ENCODE results near the gene HSF5.

The HSF5 gene, protein sequence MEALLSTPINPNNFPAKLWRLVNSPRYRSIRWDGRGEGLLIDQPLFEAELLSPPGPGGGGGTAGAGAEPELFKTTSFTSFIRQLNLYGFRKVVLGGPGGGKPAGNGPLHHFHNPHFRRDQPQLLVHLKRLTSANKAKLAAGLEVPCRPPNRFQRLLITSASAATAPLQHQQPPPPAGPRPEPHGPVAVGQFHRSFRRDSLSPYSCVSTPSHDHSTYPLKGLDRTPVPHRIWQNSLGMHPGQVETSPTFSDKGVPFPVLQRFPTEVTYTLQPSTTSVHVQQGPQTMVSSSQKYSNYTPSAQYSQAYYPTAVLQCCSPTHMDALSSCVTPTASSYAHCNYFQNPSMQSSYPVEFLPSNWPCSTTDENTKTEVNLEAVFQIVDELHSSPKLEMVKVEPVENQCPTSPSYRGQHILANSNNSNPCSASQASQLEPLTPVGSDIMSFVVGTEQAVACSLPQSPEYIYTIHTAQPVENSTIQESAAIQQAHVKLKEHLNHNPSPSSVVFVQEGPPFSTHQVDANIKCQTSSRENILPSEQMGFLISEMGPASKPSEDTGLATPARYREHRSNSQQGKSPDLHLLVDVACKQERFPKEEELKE

GRCh38 chr17:58487589-58488427, at the start of gene HSF5:
Gene HSF5, minus strand, starts transcription at chr17:58488408. Its CDS starts 134 bp downstream, at chr17:58488274.
- FAIRE-seq, result no peak

GRCh38 chr17:58537266-58537665, 49.1 kb upstream of the HSF5 start:
- no peak for FAIRE-seq

- FAIRE-seq, result no peak
Measured at GRCh38 chr17:58536542-58536941, 48.3 kb upstream of the HSF5 start.

DNA sequence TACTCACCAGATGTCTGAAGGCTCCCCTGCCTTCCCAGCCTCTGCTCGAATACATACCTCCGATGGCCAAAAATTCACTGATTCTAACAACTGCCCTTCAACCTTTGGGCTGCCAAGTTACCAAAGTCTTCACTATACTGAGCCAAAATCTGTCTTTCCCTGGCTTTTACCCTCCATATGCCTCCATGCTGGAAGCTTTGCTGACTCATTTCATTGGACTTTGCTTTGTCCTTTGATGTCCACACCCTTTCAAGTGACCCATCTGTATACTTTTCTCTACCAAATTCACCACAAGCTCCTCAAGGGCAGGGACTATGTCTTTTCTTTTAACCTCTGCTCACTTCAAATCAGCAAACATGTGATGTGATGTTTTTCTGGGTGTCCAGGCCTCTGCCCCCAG, 47.2 kb upstream of the HSF5 start:
- FAIRE-seq, result no peak

- no peak for FAIRE-seq
Measured at GRCh38 chr17:58534901-58535421, 46.8 kb upstream of the HSF5 start.

DNA sequence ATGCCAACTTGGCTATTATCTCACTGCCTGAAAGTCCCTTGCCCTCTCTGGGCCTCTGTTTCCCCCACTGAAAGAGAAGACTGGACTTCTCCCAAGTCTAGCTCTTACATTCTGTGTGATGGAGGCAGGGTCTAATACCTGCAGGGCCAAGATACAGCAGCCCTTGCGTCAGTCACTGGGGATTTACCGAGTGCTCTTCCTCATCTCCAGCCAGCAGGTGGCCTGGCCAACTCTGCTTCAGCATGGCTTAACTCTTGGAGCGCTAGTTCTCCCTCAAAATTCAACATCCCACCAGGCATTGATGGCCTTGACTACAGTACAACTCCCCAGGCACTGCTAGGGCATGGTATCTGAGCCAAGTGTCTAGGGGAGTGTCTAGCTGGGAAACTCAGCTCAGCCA, 46.1 kb upstream of the HSF5 start:
- no peak for FAIRE-seq

DNA sequence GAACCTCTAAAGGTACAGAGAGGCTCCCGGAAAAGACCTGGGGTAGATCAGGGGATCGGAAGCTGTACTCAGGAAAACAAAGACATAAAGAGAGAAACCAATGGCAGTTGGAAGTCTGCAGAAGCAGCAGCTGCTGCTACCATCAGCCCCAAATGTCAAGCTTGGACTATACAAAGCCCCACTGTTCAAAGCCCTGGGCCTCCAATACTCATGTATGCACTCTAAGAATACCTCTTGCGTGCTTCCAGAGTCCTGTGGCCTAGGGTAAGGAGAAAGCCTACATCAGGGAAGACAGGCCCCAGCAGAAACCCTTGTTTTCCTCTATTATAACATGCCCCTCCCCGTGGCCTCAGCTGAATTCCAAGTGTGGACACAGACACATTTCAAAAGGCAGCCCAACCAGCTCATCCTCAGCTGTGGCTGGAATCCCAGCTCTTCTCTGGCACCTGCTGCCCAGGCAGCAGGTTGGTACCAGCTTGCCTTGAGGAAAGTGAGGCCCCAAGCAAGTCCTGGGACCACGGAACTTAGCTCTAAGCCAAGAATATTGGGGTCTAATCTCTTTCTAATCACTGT, 45.5 kb upstream of the HSF5 start:
- no peak for FAIRE-seq

- no peak for FAIRE-seq
Measured at GRCh38 chr17:58532555-58532951, 44.3 kb upstream of the HSF5 start.

GRCh38 chr17:58531661-58532554, 43.7 kb upstream of the HSF5 start:
- no peak for FAIRE-seq

- FAIRE-seq, result no peak
Measured at GRCh38 chr17:58531122-58531521, 42.9 kb upstream of the HSF5 start.

GRCh38 chr17:58530655-58531054, 42.4 kb upstream of the HSF5 start:
- no peak for FAIRE-seq

DNA sequence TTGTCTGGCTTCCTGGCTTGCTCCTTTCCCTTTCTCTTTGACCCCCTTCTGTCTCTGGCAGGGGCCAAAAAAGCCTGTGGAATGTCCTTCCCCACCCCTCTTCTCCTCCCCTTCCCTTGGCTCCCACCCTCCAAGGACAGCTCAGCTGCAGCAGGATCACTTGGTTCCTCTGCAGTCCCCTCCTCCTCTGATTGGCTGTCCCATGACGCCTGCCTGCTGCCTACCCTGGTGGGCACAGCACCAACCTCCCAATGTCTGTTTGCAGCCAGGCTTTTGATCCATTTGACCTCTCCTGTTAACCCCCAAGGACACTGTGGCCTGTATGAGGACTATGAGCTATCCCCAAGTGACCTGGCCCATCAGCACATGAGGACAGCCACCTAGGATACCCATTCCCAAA, 41.1 kb upstream of the HSF5 start:
- no peak for FAIRE-seq

DNA sequence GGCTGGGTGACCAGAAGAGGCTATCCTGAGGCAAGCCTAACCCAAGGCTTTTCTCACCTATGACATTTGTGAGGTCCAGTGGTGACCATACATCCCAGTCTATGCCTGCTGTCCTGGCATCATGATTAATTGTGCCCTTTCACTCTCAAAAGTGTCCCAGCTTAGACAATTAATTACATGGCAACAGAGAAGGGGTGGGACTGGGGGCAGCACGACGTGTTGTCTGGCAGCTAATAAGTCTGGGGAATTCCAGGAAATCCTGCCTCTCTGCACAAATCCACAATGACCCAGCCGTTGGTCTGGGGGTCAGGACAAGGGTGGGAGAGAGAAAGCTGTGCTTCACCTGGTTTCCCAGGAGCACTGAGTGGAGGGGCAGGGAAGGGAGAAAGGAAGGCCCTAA, 40.2 kb upstream of the HSF5 start:
- FAIRE-seq, result no peak

DNA sequence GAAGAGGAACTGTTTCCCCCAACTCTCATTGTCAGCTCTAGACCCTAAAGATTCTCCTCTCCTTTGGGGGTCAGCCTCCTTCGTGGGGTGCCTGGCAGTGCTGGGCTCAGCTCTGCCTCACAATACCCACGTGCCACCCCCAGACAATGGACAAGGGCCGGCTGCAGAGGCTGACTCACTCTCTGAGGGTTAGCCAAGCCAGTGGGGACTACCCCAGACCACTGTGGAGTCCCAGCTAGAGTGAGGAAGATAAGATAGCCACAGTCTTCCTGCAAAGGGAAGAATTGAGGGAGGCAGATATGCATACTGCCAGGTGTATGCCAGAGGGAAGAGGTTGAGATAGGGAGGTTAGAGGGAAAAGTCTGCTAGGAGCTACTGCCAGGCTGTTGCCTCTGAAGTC, 39.7 kb upstream of the HSF5 start:
- no peak for FAIRE-seq

DNA sequence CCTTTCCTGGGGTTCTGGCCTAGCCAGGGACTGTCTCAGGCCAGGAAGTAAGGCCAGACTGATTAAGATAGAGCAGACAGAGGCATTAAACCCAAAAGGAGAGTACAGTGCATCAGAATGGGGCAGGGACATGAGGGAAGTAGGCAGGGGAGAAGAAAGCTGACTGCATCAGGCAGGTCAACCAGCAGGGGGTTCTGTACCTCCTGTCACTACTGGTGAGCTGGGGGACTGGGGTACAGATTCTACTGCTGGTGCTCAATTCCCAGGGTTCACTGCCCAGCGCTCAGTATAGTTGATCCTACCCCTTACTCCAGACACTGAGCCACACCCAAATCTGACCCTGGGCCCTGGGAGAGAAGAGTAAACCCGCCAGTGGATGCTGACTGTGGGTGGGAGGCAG, 39.1 kb upstream of the HSF5 start:
- no peak for FAIRE-seq

- FAIRE-seq, result no peak
Measured at GRCh38 chr17:58525239-58525638, 37.0 kb upstream of the HSF5 start.

DNA sequence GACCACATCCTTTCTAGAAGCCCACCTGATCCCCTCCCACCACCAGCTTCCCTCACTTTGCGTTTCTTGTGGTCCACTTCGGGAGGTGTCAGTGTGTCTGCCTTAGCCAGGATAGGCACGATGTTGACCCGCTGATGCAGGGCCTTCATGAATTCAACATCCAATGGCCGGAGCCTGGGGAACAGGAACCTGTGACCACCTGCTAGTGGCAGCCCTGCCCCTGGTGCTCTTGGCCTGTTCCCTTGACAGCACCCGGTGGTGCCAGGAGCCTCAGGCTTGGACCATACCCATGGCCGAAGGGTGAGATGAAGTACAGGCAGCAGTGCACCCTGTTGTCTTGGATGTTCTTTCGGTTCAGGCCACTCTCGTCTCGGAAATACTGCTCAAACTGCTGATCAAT, 33.5 kb upstream of the HSF5 start:
- no peak for FAIRE-seq

- no peak for FAIRE-seq
Measured at GRCh38 chr17:58520843-58521430, 32.7 kb upstream of the HSF5 start.

- FAIRE-seq, result peak; percentile 99
Measured at GRCh38 chr17:58517928-58518609, 29.9 kb upstream of the HSF5 start.

DNA sequence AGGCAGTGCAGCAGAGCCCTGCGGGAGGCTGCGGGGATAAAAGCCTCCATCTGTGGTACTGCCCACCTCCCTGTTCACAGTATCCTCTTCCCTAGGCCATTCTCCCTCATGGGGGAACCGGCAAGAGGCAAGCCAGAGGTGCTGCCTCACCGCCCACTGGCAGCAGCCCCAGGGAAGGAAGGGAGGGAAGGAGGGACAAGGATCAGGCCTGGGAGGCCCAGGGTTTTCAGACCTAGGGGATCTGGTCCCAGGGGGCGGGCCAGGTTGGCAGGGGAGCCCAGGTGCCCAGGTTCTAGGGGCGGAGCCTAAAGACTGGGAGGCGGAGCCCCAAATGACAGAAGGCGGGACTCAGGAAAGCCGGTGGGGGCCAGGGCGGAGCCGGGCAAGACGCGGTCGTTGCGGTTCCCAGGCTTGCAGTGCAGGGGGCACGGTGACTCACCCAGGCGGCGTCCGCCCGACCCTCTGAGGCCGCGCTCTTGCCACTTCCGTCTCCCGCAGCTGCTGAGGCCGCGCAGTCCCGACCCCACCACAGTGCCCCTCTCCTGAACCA, 29.2 kb upstream of the HSF5 start:
- no peak for FAIRE-seq
